ENCODE results near the gene ADARB2. TPM values are rescaled to one million over a fixed set of nuclear protein-coding genes. Genes with fewer than 3 reads are reported as not detected.

ADARB2 gene
- total and polyA plus RNA-seq, 2 experiments from 2014 or later = not detected

DNA sequence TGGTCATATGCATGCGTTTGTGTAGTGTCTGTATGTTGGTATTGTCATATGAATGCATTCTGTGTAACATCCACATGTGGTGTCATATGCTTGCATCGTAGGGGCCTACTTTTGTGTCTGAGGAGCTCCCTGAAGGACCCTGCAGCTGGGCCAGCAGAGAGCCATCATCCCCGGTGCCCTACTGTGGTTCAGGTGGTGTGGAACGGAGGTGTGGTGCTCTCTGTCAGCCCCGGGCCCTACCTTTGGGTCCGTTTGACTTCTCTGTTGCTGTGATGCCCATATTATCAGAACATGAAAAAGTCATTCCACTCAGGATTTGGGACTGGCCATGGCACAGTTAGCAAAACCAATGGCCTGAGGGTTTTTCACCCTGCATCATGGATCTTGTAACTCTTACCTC, 217.9 kb downstream of the ADARB2 start:
- Histone ChIP-seq H3F3A (ENCODE audit: insufficient read depth) (no peaks in the 10 kb centered on the region), H3K4me2 (ENCODE audit: unreplicated experiment) (no peak overlapping the region), H3K27me3 (replicated peaks; ENCODE audit: insufficient read depth) (no peaks in the 10 kb centered on the region), H3K9ac (no peak overlapping the region), H2AFZ (no peak overlapping the region), H3K4me3 (no peak overlapping the region), H3K9me2 (ENCODE audit: insufficient read depth) (no peaks in the 10 kb centered on the region), H3K79me2 (ENCODE audit: insufficient read depth) (no peaks in the 10 kb centered on the region), H3K4me1 (ENCODE audit: insufficient read depth) (no peaks in the 10 kb centered on the region), H4K20me1 (ENCODE audit: insufficient read depth) (no peaks in the 10 kb centered on the region), H3K9me3 (ENCODE audit: low read depth) (no peaks in the 10 kb centered on the region), H3K27ac (no peak overlapping the region), H3K36me3 (ENCODE audit: low read depth) (no peaks in the 10 kb centered on the region)
- no peak for DNase-seq
- TF ChIP-seq EZH2 (IDR thresholded peaks at IDR 0.05; ENCODE audit: insufficient read depth, poor library complexity, severe bottlenecking) = no peak
- TF ChIP-seq EZH2phosphoT487 (IDR thresholded peaks at IDR 0.05; ENCODE audit: insufficient read depth, low read depth) = no peak
- 28 to 32% methylated on average over 6 of the region's 6 CpGs for WGBS, 2 experiments (ENCODE audit: low coverage in 1 of 2, low lambda C conversion rate in 2 of 2, missing lambda C conversion rate in 2 of 2)
- in situ Hi-C loops (cut with MboI) = no loop called here

- H3K9ac ChIP-seq = no peak overlapping the region
- no peaks in the 10 kb centered on the region for H4K20me1 ChIP-seq (ENCODE audit: insufficient read depth)
- no peak overlapping the region for H3K4me3 ChIP-seq
- no peaks in the 10 kb centered on the region for H3K79me2 ChIP-seq (ENCODE audit: insufficient read depth)
- TF ChIP-seq EZH2phosphoT487 (IDR thresholded peaks at IDR 0.05; ENCODE audit: insufficient read depth, low read depth) = no peak
- TF ChIP-seq EZH2 (IDR thresholded peaks at IDR 0.05; ENCODE audit: insufficient read depth, poor library complexity, severe bottlenecking) = no peak
- 35 to 40% methylated on average over 7 of the region's 7 CpGs for WGBS, 2 experiments (ENCODE audit: low coverage in 1 of 2, low lambda C conversion rate in 2 of 2, missing lambda C conversion rate in 2 of 2)
- H3K9me2 ChIP-seq (ENCODE audit: insufficient read depth) = no peaks in the 10 kb centered on the region
- H3K9me3 ChIP-seq (ENCODE audit: low read depth) = no peaks in the 10 kb centered on the region
- no peak overlapping the region for H2AFZ ChIP-seq
- no peak for DNase-seq
- in situ Hi-C loops (cut with MboI) = no loop called here
- no peaks in the 10 kb centered on the region for H3K27me3 ChIP-seq (replicated peaks; ENCODE audit: insufficient read depth)
- H3K4me2 ChIP-seq (ENCODE audit: unreplicated experiment) = no peak overlapping the region
- H3K36me3 ChIP-seq (ENCODE audit: low read depth) = no peaks in the 10 kb centered on the region
- H3K4me1 ChIP-seq (ENCODE audit: insufficient read depth) = no peaks in the 10 kb centered on the region
- no peak overlapping the region for H3K27ac ChIP-seq
- H3F3A ChIP-seq (ENCODE audit: insufficient read depth) = no peaks in the 10 kb centered on the region
Observed at GRCh38 chr10:1517684-1518083, 219.6 kb downstream of the ADARB2 start.

- no peaks in the 10 kb centered on the region for H3K79me2 ChIP-seq (ENCODE audit: insufficient read depth)
- H3K27ac ChIP-seq = no peak overlapping the region
- 26 to 30% methylated on average over 29 of the region's 29 CpGs for WGBS, 2 experiments (ENCODE audit: low coverage in 1 of 2, low lambda C conversion rate in 2 of 2, missing lambda C conversion rate in 2 of 2)
- H3K4me1 ChIP-seq (ENCODE audit: insufficient read depth) = no peaks in the 10 kb centered on the region
- no peaks in the 10 kb centered on the region for H3K9me2 ChIP-seq (ENCODE audit: insufficient read depth)
- no peaks in the 10 kb centered on the region for H4K20me1 ChIP-seq (ENCODE audit: insufficient read depth)
- no peaks in the 10 kb centered on the region for H3K36me3 ChIP-seq (ENCODE audit: low read depth)
- no peak overlapping the region for H3K4me2 ChIP-seq (ENCODE audit: unreplicated experiment)
- DNase-seq = no peak
- H3K4me3 ChIP-seq = no peak overlapping the region
- no peaks in the 10 kb centered on the region for H3K9me3 ChIP-seq (ENCODE audit: low read depth)
- H2AFZ ChIP-seq = no peak overlapping the region
- H3F3A ChIP-seq (ENCODE audit: insufficient read depth) = no peaks in the 10 kb centered on the region
- no peak overlapping the region for H3K9ac ChIP-seq
- H3K27me3 ChIP-seq (replicated peaks; ENCODE audit: insufficient read depth) = no peaks in the 10 kb centered on the region
- TF ChIP-seq EZH2 (IDR thresholded peaks at IDR 0.05; ENCODE audit: insufficient read depth, poor library complexity, severe bottlenecking) (no peak), EZH2phosphoT487 (IDR thresholded peaks at IDR 0.05; ENCODE audit: insufficient read depth, low read depth) (no peak)
- in situ Hi-C loops (cut with MboI) = no loop called here
Observed at GRCh38 chr10:1516492-1517165, 220.7 kb downstream of the ADARB2 start.

GRCh38 chr10:1515780-1516491, 221.4 kb downstream of the ADARB2 start:
- Histone ChIP-seq H3K4me1 (ENCODE audit: insufficient read depth) (no peaks in the 10 kb centered on the region), H3K4me3 (no peak overlapping the region), H3K27me3 (replicated peaks; ENCODE audit: insufficient read depth) (no peaks in the 10 kb centered on the region), H3K27ac (no peak overlapping the region), H3F3A (ENCODE audit: insufficient read depth) (no peaks in the 10 kb centered on the region), H3K9ac (no peak overlapping the region), H3K9me3 (ENCODE audit: low read depth) (no peaks in the 10 kb centered on the region), H2AFZ (no peak overlapping the region), H3K79me2 (ENCODE audit: insufficient read depth) (no peaks in the 10 kb centered on the region), H4K20me1 (ENCODE audit: insufficient read depth) (no peaks in the 10 kb centered on the region), H3K36me3 (ENCODE audit: low read depth) (no peaks in the 10 kb centered on the region), H3K4me2 (ENCODE audit: unreplicated experiment) (no peak overlapping the region), H3K9me2 (ENCODE audit: insufficient read depth) (no peaks in the 10 kb centered on the region)
- no peak for DNase-seq
- 34 to 36% methylated on average over 18 of the region's 18 CpGs for WGBS, 2 experiments (ENCODE audit: low coverage in 1 of 2, low lambda C conversion rate in 2 of 2, missing lambda C conversion rate in 2 of 2)
- no peak for TF ChIP-seq EZH2phosphoT487 (IDR thresholded peaks at IDR 0.05; ENCODE audit: insufficient read depth, low read depth)
- no peak for TF ChIP-seq EZH2 (IDR thresholded peaks at IDR 0.05; ENCODE audit: insufficient read depth, poor library complexity, severe bottlenecking)
- in situ Hi-C loops (cut with MboI) = no loop called here
